Skeletal muscle cell (primary cell): Measurements from ENCODE around the gene TRIM24.

Experiments
- DNase-seq: peaks from one replicate; pipeline ENCODE4 v3.0.0-alpha.2; 2010; ENCODE audit warnings: low read depth
- H3K4me3 ChIP-seq: 2 replicates; pipeline ENCODE4 v1.5.1; 2011; ENCODE audit warnings: low read depth, mild to moderate bottlenecking, control low read depth, low read length, moderate library complexity

Gene TRIM24

GRCh38 chr7:138564365-138564764 lies 104.3 kb downstream of the TRIM24 start:
- DNase-seq = no peak
- no peak overlapping the region for H3K4me3 ChIP-seq

- H3K4me3 ChIP-seq = no peak overlapping the region
- DNase-seq = no peak
Measured at GRCh38 chr7:138565071-138565450, 105.0 kb downstream of the TRIM24 start.

GRCh38 chr7:138565451-138566114 lies 105.5 kb downstream of the TRIM24 start:
- peak; percentile 68 for DNase-seq
- no peak overlapping the region for H3K4me3 ChIP-seq

- H3K4me3 ChIP-seq = no peak overlapping the region
- no peak for DNase-seq
Measured at GRCh38 chr7:138568655-138569054, 108.6 kb downstream of the TRIM24 start.

- no peak overlapping the region for H3K4me3 ChIP-seq
- no peak for DNase-seq
Measured at GRCh38 chr7:138569418-138569817, 109.4 kb downstream of the TRIM24 start.

GRCh38 chr7:138570715-138571114 lies 110.7 kb downstream of the TRIM24 start:
- no peak for DNase-seq

GRCh38 chr7:138573741-138574140 lies 113.7 kb downstream of the TRIM24 start:
- H3K4me3 ChIP-seq = no peak overlapping the region
- DNase-seq = no peak

More at GRCh38 chr7:138570715-138571114, 110.7 kb downstream of the TRIM24 start:
- H3K4me3 ChIP-seq = no peak overlapping the region

GRCh38 chr7:138575897-138576428 lies 115.9 kb downstream of the TRIM24 start:
- DNase-seq = no peak

GRCh38 chr7:138579136-138579535 lies 119.1 kb downstream of the TRIM24 start:
- no peak overlapping the region for H3K4me3 ChIP-seq
- no peak for DNase-seq

More at GRCh38 chr7:138575897-138576428, 115.9 kb downstream of the TRIM24 start:
- no peak overlapping the region for H3K4me3 ChIP-seq

GRCh38 chr7:138579671-138580070 lies 119.6 kb downstream of the TRIM24 start:
- DNase-seq = no peak
- H3K4me3 ChIP-seq = no peak overlapping the region

GRCh38 chr7:138581065-138581464 lies 121.0 kb downstream of the TRIM24 start:
- no peak for DNase-seq
- no peak overlapping the region for H3K4me3 ChIP-seq

GRCh38 chr7:138584283-138584682 lies 124.2 kb downstream of the TRIM24 start:
- no peak overlapping the region for H3K4me3 ChIP-seq
- DNase-seq = no peak

- DNase-seq = no peak
- H3K4me3 ChIP-seq = no peak overlapping the region
Measured at GRCh38 chr7:138584696-138585095, 124.6 kb downstream of the TRIM24 start.

- DNase-seq = no peak
- no peak overlapping the region for H3K4me3 ChIP-seq
Measured at GRCh38 chr7:138585283-138585993, 125.4 kb downstream of the TRIM24 start.

GRCh38 chr7:138587485-138587884 lies 127.4 kb downstream of the TRIM24 start:
- DNase-seq = no peak

GRCh38 chr7:138588986-138589385 lies 128.9 kb downstream of the TRIM24 start:
- no peak overlapping the region for H3K4me3 ChIP-seq
- DNase-seq = no peak

More at GRCh38 chr7:138587485-138587884, 127.4 kb downstream of the TRIM24 start:
- no peak overlapping the region for H3K4me3 ChIP-seq

GRCh38 chr7:138590154-138590553 lies 130.1 kb downstream of the TRIM24 start:
- no peak for DNase-seq
- H3K4me3 ChIP-seq = no peak overlapping the region

GRCh38 chr7:138595454-138595853 lies 135.4 kb downstream of the TRIM24 start:
- no peak overlapping the region for H3K4me3 ChIP-seq
- DNase-seq = no peak

- no peak overlapping the region for H3K4me3 ChIP-seq
- DNase-seq = no peak
Measured at GRCh38 chr7:138602451-138602850, 142.4 kb downstream of the TRIM24 start.

- H3K4me3 ChIP-seq = no peak overlapping the region
- DNase-seq = no peak
Measured at GRCh38 chr7:138603549-138604318, 143.7 kb downstream of the TRIM24 start.
